ENCODE measurements around the gene LRRC4.

LRRC4 gene

DNA sequence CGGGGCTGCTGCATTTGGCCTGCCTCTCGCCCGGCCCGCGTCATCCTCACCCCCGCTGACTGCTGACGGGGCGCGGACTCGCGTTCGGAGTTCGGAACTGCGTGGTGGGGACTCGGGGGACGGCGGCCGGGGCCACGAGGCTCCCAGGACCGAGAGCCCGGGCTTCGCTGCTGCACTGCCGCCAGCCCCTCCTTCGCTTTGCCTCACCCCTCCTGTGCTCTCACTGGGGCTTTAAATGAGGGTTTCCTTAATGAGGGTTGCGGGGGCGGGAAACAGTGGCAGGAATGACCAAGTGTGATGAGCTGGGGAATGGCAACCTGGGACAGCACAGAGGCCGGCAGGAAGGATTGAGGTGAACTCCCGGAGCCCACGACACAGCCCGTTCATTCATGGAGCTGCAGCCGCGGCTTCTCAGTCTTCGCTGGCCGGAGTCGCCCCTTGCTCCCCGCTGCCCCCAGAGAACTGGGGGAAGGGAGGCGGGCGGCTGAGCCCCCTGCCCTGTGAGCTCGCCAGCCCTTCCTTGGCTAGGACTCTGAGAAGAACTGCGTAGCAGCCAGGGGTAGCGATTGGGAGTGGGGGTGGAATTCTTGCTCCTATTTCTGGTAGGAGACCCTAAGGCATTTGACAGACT is 1.5 kb upstream of the LRRC4 start:
- Histone ChIP-seq H3K36me3 (peaks cover 0 to 10% (median 0%) of the 10 kb centered on the region in 3 donors), H3K4me1 (peaks cover 0 to 24% (median 19%) of the 10 kb centered on the region in 4 donors), H3K27me3 (peaks cover 0 to 25% of the 10 kb centered on the region in 2 donors), H3K27ac (no peak overlapping the region), H3K4me3 (peak overlapping the region; percentile 47 to 58), H3K9me3 (no peaks in the 10 kb centered on the region)
- intact Hi-C loops (cut with DNase I; ENCODE audit: low total_unique reads), result no loop called here
- DNase-seq, result no peak
- TF ChIP-seq, protein P1, sequence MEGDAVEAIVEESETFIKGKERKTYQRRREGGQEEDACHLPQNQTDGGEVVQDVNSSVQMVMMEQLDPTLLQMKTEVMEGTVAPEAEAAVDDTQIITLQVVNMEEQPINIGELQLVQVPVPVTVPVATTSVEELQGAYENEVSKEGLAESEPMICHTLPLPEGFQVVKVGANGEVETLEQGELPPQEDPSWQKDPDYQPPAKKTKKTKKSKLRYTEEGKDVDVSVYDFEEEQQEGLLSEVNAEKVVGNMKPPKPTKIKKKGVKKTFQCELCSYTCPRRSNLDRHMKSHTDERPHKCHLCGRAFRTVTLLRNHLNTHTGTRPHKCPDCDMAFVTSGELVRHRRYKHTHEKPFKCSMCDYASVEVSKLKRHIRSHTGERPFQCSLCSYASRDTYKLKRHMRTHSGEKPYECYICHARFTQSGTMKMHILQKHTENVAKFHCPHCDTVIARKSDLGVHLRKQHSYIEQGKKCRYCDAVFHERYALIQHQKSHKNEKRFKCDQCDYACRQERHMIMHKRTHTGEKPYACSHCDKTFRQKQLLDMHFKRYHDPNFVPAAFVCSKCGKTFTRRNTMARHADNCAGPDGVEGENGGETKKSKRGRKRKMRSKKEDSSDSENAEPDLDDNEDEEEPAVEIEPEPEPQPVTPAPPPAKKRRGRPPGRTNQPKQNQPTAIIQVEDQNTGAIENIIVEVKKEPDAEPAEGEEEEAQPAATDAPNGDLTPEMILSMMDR (IDR thresholded peaks at IDR 0.05), result no peak

DNA sequence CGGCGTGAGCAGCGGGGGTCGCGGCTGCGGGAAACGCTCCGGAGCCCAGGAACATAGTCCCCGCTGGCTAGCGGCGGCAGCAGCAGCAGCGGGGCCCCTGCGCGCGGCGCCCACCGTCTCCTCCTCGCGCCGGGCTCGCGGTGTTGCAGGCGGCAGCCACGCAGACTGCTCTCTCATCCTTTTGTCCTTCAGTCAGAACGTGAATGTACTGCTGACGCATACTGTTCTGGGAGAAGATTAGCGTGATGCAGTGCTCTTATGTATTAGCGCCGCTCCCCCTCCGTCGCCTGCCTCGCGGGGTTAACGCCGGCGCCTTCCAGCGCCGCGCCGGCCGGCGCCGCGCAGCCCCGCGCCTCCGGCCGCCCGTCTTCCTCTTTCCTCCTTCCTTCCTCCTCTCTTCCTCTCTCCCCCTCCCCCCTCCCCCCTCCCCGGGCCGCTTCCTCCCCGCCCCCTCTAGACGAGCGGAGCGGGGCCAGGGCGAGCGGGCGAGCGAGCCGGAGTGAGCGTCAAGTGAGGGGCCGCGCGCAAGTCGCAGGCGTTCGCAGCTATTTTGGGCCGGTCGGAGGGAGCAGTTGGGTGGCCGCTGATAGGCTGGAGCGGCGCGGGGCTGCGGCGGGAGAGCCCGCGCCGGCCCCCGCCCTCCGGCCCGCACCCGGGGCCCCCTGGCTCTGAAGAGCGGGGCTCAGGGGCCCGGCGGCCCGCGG is 816 bp upstream of the LRRC4 start:
- Histone ChIP-seq H3K27me3 (peaks cover 0 to 25% of the 10 kb centered on the region in 2 donors), H3K4me1 (peaks cover 0 to 24% (median 19%) of the 10 kb centered on the region in 4 donors), H3K27ac (no peak overlapping the region), H3K9me3 (no peaks in the 10 kb centered on the region), H3K36me3 (peaks cover 0 to 10% (median 0%) of the 10 kb centered on the region in 3 donors), H3K4me3 (peak overlapping the region; percentile 47 to 58)
- TF ChIP-seq, protein P1 (IDR thresholded peaks at IDR 0.05), result no peak
- intact Hi-C loops (cut with DNase I; ENCODE audit: low total_unique reads), result no loop called here
- DNase-seq, result no peak

DNA sequence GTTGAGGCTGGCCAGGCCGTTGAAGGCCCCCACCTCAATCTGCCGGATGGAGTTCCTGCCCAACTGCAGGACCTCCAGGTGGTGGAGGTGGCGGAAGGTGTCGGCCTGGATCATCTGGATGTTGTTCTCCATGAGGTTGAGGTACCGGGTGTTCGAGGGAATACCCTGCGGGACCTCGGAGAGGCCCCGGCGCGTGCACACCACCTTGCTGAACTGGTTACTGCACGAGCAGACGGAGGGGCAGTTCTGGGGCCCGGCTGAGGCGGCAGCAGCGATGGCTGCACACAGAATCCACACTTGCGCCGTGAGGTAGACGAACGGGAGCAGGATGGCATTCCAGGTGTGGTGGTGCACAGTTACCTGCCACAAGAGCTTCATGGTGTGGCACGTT is 979 bp downstream of the LRRC4 start:
- intact Hi-C loops (cut with DNase I; ENCODE audit: low total_unique reads), result no loop called here
- no peak for DNase-seq
- H3K27me3 ChIP-seq, result peaks cover 0 to 25% of the 10 kb centered on the region in 2 donors
- H3K36me3 ChIP-seq, result peaks cover 0 to 10% (median 0%) of the 10 kb centered on the region in 3 donors
- peaks cover 0 to 24% (median 19%) of the 10 kb centered on the region in 4 donors for H3K4me1 ChIP-seq
- no peaks in the 10 kb centered on the region for H3K9me3 ChIP-seq
- H3K27ac ChIP-seq, result no peak overlapping the region
- TF ChIP-seq, protein P1 (IDR thresholded peaks at IDR 0.05), result no peak
- H3K4me3 ChIP-seq, result no peak overlapping the region

DNA sequence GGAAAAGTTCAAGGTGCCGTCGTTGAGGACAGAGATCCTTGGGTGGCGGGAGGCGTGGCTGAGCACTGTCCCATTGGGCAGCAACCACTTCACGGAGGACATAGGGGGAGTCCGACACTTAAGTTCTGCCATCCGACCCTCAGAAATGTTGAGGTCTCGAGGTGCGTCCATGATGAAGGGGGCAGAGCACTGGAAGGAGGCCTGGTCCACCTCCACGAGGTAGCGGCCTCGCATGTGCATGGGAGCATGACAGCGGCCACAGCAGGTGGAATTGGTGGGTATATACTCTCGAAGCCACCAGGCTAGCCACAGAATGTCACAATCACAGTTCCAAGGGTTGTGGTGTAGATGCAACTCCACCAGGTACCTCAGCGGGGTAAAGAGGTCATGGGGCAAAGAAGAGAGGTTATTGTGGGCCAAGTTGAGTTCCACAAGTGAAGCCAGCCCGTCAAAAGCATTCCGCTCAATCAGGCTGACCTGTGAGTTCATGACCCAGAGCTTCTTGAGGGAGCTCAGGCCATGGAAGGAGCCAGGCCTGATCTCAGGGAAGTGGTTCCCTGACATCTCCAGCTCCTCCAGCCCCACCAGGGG is 1.7 kb downstream of the LRRC4 start:
- peaks cover 0 to 25% of the 10 kb centered on the region in 2 donors for H3K27me3 ChIP-seq
- TF ChIP-seq, protein P1 (IDR thresholded peaks at IDR 0.05), result no peak
- H3K36me3 ChIP-seq, result peaks cover 0 to 10% (median 0%) of the 10 kb centered on the region in 3 donors
- no peak for DNase-seq
- intact Hi-C loops (cut with DNase I; ENCODE audit: low total_unique reads), result no loop called here
- no peak overlapping the region for H3K27ac ChIP-seq
- H3K9me3 ChIP-seq, result no peaks in the 10 kb centered on the region
- peaks cover 0 to 24% (median 19%) of the 10 kb centered on the region in 4 donors for H3K4me1 ChIP-seq
- H3K4me3 ChIP-seq, result no peak overlapping the region

DNA sequence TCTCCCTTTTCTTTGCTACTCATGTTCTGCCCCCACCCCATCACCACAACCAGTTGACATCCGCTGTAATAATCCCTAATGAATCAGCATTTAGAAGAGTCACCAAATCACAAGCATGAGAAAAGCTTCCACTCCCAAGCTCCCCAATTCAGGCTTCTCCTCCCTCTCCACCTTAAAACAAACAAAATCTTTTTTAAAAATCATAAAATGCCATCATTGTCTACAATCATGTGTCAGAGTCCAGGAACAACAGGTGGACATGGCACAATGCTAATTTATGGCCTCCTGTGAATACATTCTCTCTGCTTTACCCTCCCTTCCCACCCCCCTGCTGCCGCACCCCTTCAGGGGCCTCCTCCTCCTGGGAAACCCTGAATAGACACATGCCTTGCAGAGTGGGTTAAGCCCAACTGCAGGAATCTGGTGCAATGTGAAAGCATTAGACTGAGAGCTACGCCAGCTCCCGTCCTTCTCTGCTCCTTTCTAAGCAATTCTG is 3.7 kb downstream of the LRRC4 start:
- no peak overlapping the region for H3K27ac ChIP-seq
- no peak for DNase-seq
- no peaks in the 10 kb centered on the region for H3K9me3 ChIP-seq
- TF ChIP-seq, protein P1 (IDR thresholded peaks at IDR 0.05), result no peak
- peaks cover 0 to 21% of the 10 kb centered on the region in 2 donors for H3K27me3 ChIP-seq
- intact Hi-C loops (cut with DNase I; ENCODE audit: low total_unique reads), result no loop called here
- no peak overlapping the region for H3K4me3 ChIP-seq
- H3K36me3 ChIP-seq, result peaks cover 0 to 10% (median 0%) of the 10 kb centered on the region in 3 donors
- peaks cover 0 to 21% (median 16%) of the 10 kb centered on the region in 4 donors for H3K4me1 ChIP-seq
